ENCODE data around the gene SERPINF2. TPM values are rescaled to one million over a fixed set of nuclear protein-coding genes. Genes with fewer than 3 reads are reported as not detected.
"Not testable (repeated sequence)": the region's sequence is repeated elsewhere in the genome, so short reads cannot be mapped to it uniquely, and the experiment has no call there.

SERPINF2 gene
- polyA plus RNA-seq: under 1 TPM in 1 of 3 donors, not detected in 2; 0.76 TPM

GRCh38 chr17:1742371-1743087 lies at the start of gene SERPINF2:
Gene SERPINF2 (plus strand): TSS chr17:1742871. CDS start chr17:1744996, 2,125 bp downstream.
- Mint-ChIP-seq H3K4me3 (no peak within 1 kb of the TSS), H3K4me1 (no peaks in the 10 kb centered on the region), H3K27me3 (ENCODE audit: low read depth in 3 of 3) (peaks cover 0 to 3% (median 0%) of the 10 kb centered on the region in 3 donors), H3K27ac (no peak within 1 kb of the TSS), H3K9me3 (no peaks in the 10 kb centered on the region), H3K36me3 (no peaks in the 10 kb centered on the region)
- no peak for DNase-seq

GRCh38 chr17:1693339-1693738 lies 49.3 kb upstream of the SERPINF2 start:
- no peak overlapping the region for H3K27ac Mint-ChIP-seq
- H3K36me3 Mint-ChIP-seq: peaks cover 0 to 4% (median 0%) of the 10 kb centered on the region in 3 donors
- no peak overlapping the region for H3K4me3 Mint-ChIP-seq
- no peaks in the 10 kb centered on the region for H3K9me3 Mint-ChIP-seq
- DNase-seq: no peak
- peaks cover 2 to 4% (median 3%) of the 10 kb centered on the region in 3 donors for H3K27me3 Mint-ChIP-seq (ENCODE audit: low read depth in 3 of 3)
- no peaks in the 10 kb centered on the region for H3K4me1 Mint-ChIP-seq

- Mint-ChIP-seq H3K27me3 (ENCODE audit: low read depth in 3 of 3) (peaks cover 2 to 4% (median 2%) of the 10 kb centered on the region in 3 donors), H3K27ac (no peak overlapping the region), H3K9me3 (no peaks in the 10 kb centered on the region), H3K36me3 (peaks cover 0 to 4% (median 0%) of the 10 kb centered on the region in 3 donors), H3K4me3 (no peak overlapping the region), H3K4me1 (no peaks in the 10 kb centered on the region)
- DNase-seq: no peak
Observed at GRCh38 chr17:1695365-1695764, 47.3 kb upstream of the SERPINF2 start.

- no peaks in the 10 kb centered on the region for H3K4me1 Mint-ChIP-seq
- H3K27ac Mint-ChIP-seq: no peak overlapping the region
- H3K27me3 Mint-ChIP-seq (ENCODE audit: low read depth in 3 of 3): peaks cover 0 to 4% (median 2%) of the 10 kb centered on the region in 3 donors
- H3K36me3 Mint-ChIP-seq: no peaks in the 10 kb centered on the region
- H3K9me3 Mint-ChIP-seq: no peaks in the 10 kb centered on the region
- no peak overlapping the region for H3K4me3 Mint-ChIP-seq
- DNase-seq: no peak
Observed at GRCh38 chr17:1697681-1698080, 45.0 kb upstream of the SERPINF2 start.

GRCh38 chr17:1699891-1700290 lies 42.8 kb upstream of the SERPINF2 start:
- H3K27me3 Mint-ChIP-seq (ENCODE audit: low read depth in 3 of 3); H3K36me3 Mint-ChIP-seq; H3K4me3 Mint-ChIP-seq; H3K9me3 Mint-ChIP-seq; H3K27ac Mint-ChIP-seq; DNase-seq; H3K4me1 Mint-ChIP-seq: not testable (repeated sequence)

GRCh38 chr17:1703063-1703462 lies 39.6 kb upstream of the SERPINF2 start:
- peaks cover 0 to 1% (median 0%) of the 10 kb centered on the region in 6 donors for H3K9me3 Mint-ChIP-seq
- no peak for DNase-seq
- peaks cover 0 to 4% (median 0%) of the 10 kb centered on the region in 3 donors for H3K36me3 Mint-ChIP-seq
- no peak overlapping the region for H3K4me3 Mint-ChIP-seq
- H3K27me3 Mint-ChIP-seq (ENCODE audit: low read depth in 3 of 3): peaks cover 2 to 9% (median 3%) of the 10 kb centered on the region in 3 donors
- H3K4me1 Mint-ChIP-seq: peaks cover 0 to 3% of the 10 kb centered on the region in 2 donors
- peak overlapping the region in 1 of 6 donors; percentile 58 for H3K27ac Mint-ChIP-seq

GRCh38 chr17:1705004-1705403 lies 37.7 kb upstream of the SERPINF2 start:
- DNase-seq: no peak
- peaks cover 0 to 1% (median 0%) of the 10 kb centered on the region in 6 donors for H3K9me3 Mint-ChIP-seq
- peaks cover 3 to 13% (median 5%) of the 10 kb centered on the region in 3 donors for H3K27me3 Mint-ChIP-seq (ENCODE audit: low read depth in 3 of 3)
- H3K4me3 Mint-ChIP-seq: no peak overlapping the region
- peaks cover 0 to 6% of the 10 kb centered on the region in 2 donors for H3K4me1 Mint-ChIP-seq
- H3K27ac Mint-ChIP-seq: no peak overlapping the region
- peaks cover 0 to 4% (median 0%) of the 10 kb centered on the region in 3 donors for H3K36me3 Mint-ChIP-seq

- H3K27me3 Mint-ChIP-seq (ENCODE audit: low read depth in 3 of 3): peaks cover 6 to 22% (median 14%) of the 10 kb centered on the region in 3 donors
- peak overlapping the region in 1 of 6 donors; percentile 9 for H3K27ac Mint-ChIP-seq
- H3K4me1 Mint-ChIP-seq: peaks cover 14 to 17% of the 10 kb centered on the region in 2 donors
Observed at GRCh38 chr17:1707107-1707506, 35.6 kb upstream of the SERPINF2 start.

GRCh38 chr17:1708791-1709346 lies 33.8 kb upstream of the SERPINF2 start:
- H3K27me3 Mint-ChIP-seq (ENCODE audit: low read depth in 3 of 3): peaks cover 6 to 22% (median 21%) of the 10 kb centered on the region in 3 donors
- peaks cover 16 to 21% (median 16%) of the 10 kb centered on the region in 3 donors for H3K36me3 Mint-ChIP-seq
- peaks cover 14 to 20% of the 10 kb centered on the region in 2 donors for H3K4me1 Mint-ChIP-seq
- DNase-seq, H3K27ac Mint-ChIP-seq, H3K9me3 Mint-ChIP-seq: not testable (repeated sequence)
- peak overlapping the region in 3 of 5 donors; percentile 25 to 56 (median 27) for H3K4me3 Mint-ChIP-seq

More at GRCh38 chr17:1707107-1707506, 35.6 kb upstream of the SERPINF2 start:
- peak; percentile 35 to 53 (median 39) for DNase-seq
- peaks cover 0 to 1% (median 0%) of the 10 kb centered on the region in 6 donors for H3K9me3 Mint-ChIP-seq
- H3K4me3 Mint-ChIP-seq: peak overlapping the region in 2 of 5 donors; percentile 1 to 38
- peaks cover 8 to 14% (median 11%) of the 10 kb centered on the region in 3 donors for H3K36me3 Mint-ChIP-seq

GRCh38 chr17:1709403-1709951 lies 33.2 kb upstream of the SERPINF2 start:
- Mint-ChIP-seq H3K27ac (no peak overlapping the region), H3K4me3 (no peak overlapping the region), H3K27me3 (ENCODE audit: low read depth in 3 of 3) (peaks cover 6 to 24% (median 20%) of the 10 kb centered on the region in 3 donors), H3K9me3 (no peaks in the 10 kb centered on the region), H3K36me3 (peaks cover 16 to 21% (median 16%) of the 10 kb centered on the region in 3 donors), H3K4me1 (peaks cover 16 to 20% of the 10 kb centered on the region in 2 donors)
- DNase-seq: no peak

- Mint-ChIP-seq H3K27ac (no peak within 1 kb of the TSS), H3K36me3 (peaks cover 16 to 21% (median 16%) of the 10 kb centered on the region in 3 donors), H3K27me3 (ENCODE audit: low read depth in 3 of 3) (peaks cover 8 to 23% (median 16%) of the 10 kb centered on the region in 3 donors), H3K4me3 (peak within 1 kb of the TSS; percentile 30 to 58 (median 53)), H3K4me1 (peaks cover 20 to 25% of the 10 kb centered on the region in 2 donors), H3K9me3 (no peaks in the 10 kb centered on the region)
- no peak for DNase-seq
Observed at GRCh38 chr17:1709971-1710806, 32.5 kb upstream of the SERPINF2 start, which contains the start of gene TLCD2. Gene TLCD2 (minus strand): TSS chr17:1710377. CDS start chr17:1710242, 135 bp downstream.

GRCh38 chr17:1710807-1711553 lies 31.7 kb upstream of the SERPINF2 start:
- H3K4me3 Mint-ChIP-seq: peak overlapping the region; percentile 30 to 58 (median 53)

More at GRCh38 chr17:1710807-1711553, 31.7 kb upstream of the SERPINF2 start:
- DNase-seq: no peak
- no peaks in the 10 kb centered on the region for H3K9me3 Mint-ChIP-seq
- peaks cover 16 to 21% (median 16%) of the 10 kb centered on the region in 3 donors for H3K36me3 Mint-ChIP-seq
- H3K27me3 Mint-ChIP-seq (ENCODE audit: low read depth in 3 of 3): peaks cover 6 to 23% (median 16%) of the 10 kb centered on the region in 3 donors
- no peak overlapping the region for H3K27ac Mint-ChIP-seq
- peaks cover 20 to 25% of the 10 kb centered on the region in 2 donors for H3K4me1 Mint-ChIP-seq

All from immature natural killer cell (primary cell).